RWPE1 (cell line): ENCODE results near the gene KIF6.
A peak's percentile ranks its signal among the peaks of the same experiment; 100 is the strongest.

Experiments
- CTCF ChIA-PET: fragments of 350-600 bp; sonication (Branson Sonifier 250); formaldehyde crosslinking; extraction: SDS; loops from one replicate; lab custom pipeline; 2021; lab: Yijun Ruan, JAX
- POLR2A ChIA-PET: fragments of 400-600 bp; formaldehyde crosslinking; extraction: SDS; loops from one replicate; lab custom pipeline; 2020; ENCODE audit warnings: antibody characterized with exemption; ENCODE audit not compliant: low non-redundant PET; lab: Yijun Ruan, JAX
- DNase-seq: peaks from one replicate; pipeline ENCODE4 v3.0.0; 2012; ENCODE audit warnings: low spot score
- H3K27ac ChIP-seq: fragments of 450-650 bp; 2 replicates; pipeline ENCODE4 v1.5.1; 2017
- TF ChIP-seq, protein P1 (sequence below): fragments of 450-650 bp; conservative IDR thresholded peaks from 2 replicates; pipeline ENCODE4 v1.5.1; 2017; ENCODE audit warnings: low read depth, mild to moderate bottlenecking

The KIF6 gene

DNA sequence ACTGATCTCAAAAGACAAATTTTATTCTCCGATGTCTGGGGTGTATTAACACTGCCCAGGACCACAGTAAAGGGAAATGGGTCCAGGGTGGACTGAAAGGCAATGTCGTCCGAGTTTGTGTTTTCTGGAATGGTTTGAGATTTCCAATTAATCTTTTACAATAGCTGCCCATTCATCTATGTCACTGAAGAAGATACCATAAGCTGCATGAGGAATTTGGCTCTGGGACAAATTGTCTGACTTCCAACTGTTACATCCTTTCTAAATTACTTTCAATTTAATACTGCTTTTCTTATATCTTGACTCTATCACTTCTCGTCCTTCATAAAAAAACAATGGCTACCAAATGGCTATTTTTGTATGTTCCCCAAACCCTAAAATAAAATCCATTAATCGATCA is 272.0 kb downstream of the KIF6 start:
- H3K27ac ChIP-seq: no peak overlapping the region
- TF ChIP-seq, protein P1, sequence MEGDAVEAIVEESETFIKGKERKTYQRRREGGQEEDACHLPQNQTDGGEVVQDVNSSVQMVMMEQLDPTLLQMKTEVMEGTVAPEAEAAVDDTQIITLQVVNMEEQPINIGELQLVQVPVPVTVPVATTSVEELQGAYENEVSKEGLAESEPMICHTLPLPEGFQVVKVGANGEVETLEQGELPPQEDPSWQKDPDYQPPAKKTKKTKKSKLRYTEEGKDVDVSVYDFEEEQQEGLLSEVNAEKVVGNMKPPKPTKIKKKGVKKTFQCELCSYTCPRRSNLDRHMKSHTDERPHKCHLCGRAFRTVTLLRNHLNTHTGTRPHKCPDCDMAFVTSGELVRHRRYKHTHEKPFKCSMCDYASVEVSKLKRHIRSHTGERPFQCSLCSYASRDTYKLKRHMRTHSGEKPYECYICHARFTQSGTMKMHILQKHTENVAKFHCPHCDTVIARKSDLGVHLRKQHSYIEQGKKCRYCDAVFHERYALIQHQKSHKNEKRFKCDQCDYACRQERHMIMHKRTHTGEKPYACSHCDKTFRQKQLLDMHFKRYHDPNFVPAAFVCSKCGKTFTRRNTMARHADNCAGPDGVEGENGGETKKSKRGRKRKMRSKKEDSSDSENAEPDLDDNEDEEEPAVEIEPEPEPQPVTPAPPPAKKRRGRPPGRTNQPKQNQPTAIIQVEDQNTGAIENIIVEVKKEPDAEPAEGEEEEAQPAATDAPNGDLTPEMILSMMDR: no peak
- ChIA-PET CTCF (no interaction called here), POLR2A (no interaction called here)
- DNase-seq: no peak

DNA sequence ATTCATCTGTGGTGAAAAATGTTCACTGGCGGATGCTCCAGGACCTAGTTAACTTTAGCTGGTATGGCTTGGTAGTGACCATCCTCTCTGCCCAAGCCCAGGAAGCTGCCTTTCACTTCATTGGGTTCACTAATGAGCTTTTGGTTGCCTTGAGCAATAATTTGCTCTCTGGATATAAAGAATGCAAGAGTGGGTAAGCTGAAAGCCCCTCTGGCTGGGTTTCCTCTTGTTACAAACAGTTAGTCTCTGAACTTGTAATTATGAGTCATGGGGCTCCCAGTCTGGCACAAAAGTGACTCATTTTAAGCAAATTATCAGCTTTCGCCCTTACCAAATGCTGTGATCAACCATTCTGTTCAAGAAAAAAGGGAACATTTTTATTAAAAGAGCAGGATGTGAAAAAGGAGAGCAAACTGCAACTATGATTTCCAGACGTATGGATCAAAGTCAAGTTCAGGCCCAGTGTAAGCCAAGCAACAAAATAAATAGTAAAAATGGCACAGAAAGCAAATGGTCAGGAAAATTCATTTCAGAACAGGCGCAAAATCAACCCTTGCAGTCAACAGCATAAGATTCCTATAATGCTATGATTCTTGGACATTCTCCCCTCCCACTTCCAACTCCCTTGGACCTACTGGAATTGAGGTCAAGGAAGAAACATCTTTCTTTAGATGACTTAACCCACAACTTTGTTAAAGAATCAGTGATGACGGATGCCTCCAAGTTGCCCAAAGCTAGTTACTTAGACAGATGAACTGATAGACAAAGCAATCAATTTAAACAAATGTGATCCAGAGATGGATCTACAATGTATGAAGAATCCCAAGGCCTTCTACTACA is 272.7 kb downstream of the KIF6 start:
- ChIA-PET POLR2A (no interaction called here), CTCF (interaction anchor here (0.6 to 0.7 kb wide), 4 partner anchors 26 to 1451 kb away, joined by 3 to 5 read pairs (median 4); no protein-coding TSS in a partner anchor)
- DNase-seq: peak; percentile 77
- TF ChIP-seq, protein P1: no peak
- no peak overlapping the region for H3K27ac ChIP-seq

DNA sequence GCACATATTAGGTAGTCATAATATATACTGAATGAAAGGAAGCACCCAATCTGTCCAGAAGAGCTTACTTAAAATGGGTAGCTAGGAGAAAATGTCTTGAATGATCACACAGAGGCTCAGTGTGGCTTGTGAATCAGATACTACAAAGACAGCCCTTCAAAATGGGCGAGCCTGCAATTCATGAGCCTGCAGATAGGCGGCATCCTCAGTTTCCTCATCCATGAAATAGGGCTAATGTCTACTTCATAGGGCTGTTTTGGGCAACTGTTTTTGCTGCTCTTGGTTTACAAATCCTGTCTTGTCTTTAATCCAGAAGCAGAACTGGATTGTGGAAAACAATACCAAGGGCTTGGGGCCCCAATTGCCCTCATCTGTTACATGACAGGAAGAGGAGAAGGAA is 273.4 kb downstream of the KIF6 start:
- H3K27ac ChIP-seq: no peak overlapping the region
- no peak for DNase-seq
- CTCF ChIA-PET: interaction anchor here (0.6 to 0.7 kb wide), 4 partner anchors 26 to 1452 kb away, joined by 3 to 5 read pairs (median 4); no protein-coding TSS in a partner anchor
- POLR2A ChIA-PET: no interaction called here
- TF ChIP-seq, protein P1: no peak

DNA sequence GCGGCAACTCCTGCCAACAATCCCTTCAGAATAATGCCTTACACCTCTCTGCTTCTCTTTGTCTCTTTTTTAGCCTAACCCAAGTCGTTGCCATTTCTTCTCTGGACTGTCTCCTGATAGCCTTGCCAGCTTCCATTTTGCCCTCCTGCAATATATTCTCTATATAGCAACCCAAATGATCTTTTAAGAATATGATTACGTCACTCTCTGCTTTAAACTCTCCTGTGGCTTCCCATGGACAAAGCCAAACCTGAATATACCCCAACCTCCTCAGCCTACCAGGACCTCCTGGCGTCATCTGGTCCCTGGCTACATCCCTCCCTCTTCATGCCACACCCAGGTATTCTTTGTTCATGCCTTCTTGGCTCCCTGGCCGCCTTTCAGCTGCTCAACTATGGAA is 276.2 kb downstream of the KIF6 start:
- ChIA-PET POLR2A (no interaction called here), CTCF (no interaction called here)
- DNase-seq: no peak
- no peak overlapping the region for H3K27ac ChIP-seq
- TF ChIP-seq, protein P1: no peak

DNA sequence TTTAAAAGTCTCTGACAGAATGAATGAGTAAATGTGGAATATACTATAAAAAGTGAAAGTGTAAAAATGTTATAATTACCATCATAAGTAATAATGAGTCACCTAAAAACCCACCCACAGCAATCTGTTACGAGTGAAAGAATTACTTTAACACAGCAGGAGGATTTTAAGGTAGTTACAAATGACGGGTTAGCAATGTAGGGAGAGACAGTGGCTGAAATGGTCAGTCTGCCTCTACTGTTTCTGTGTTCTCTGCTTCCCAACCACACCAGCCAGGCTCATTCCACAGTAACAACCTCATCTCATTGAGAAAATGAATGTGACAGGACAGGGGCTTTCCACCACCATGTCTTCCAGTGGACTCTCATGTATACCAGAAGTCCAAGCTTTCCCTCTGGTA is 278.3 kb downstream of the KIF6 start:
- TF ChIP-seq, protein P1: no peak
- DNase-seq: no peak
- ChIA-PET CTCF (no interaction called here), POLR2A (no interaction called here)
- no peak overlapping the region for H3K27ac ChIP-seq

DNA sequence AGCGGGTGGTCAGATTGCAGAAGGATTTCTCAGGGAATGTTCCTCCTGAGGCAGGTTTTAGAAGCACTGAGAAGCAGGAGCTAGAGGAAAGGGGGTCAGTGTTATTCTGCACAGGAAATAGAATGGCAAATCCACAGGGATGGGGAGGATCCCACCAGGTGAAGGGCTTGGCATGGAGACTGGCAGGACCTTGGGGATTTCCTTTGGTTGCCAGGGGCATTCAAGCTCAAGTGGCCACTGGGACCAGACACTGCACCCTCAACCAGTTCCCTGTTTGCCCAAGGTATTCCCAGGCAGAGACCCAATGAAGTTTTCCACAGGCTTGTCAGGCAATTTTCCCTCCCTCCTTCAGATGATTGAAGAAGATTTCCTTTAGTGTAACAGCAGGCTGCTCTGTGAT is 279.5 kb downstream of the KIF6 start:
- no peak for DNase-seq
- TF ChIP-seq, protein P1: no peak
- ChIA-PET POLR2A (no interaction called here), CTCF (no interaction called here)
- H3K27ac ChIP-seq: no peak overlapping the region
